CD4-positive, CD25-positive, alpha-beta regulatory T cell (primary cell): ENCODE results near the gene SOX10. TPM values are rescaled to one million over a fixed set of nuclear protein-coding genes. Genes with fewer than 3 reads are reported as not detected.

Source experiments
- ATAC-seq, 2 donors: fragments of 150-1000 bp; cut with Tn5 transposase; one replicate each; pipeline ENCODE4 v1.10.0; 2021; ENCODE audit warnings: low read depth in 2 of 2, moderate number of reproducible peaks in 2 of 2, moderate library complexity in 1 of 2
- DNase-seq, 3 donors: peaks; one replicate each; pipeline versions ENCODE4 v3.0.0 to v3.0.0-alpha.2; 2012 to 2022; ENCODE audit warnings: mixed read lengths in 1 of 3
- H3K27ac ChIP-seq: one replicate; pipeline ENCODE4 v1.7.0; 2013; ENCODE audit warnings: mild to moderate bottlenecking, low read length; ENCODE audit not compliant: insufficient read depth, poor library complexity, severe bottlenecking
- H3K27me3 ChIP-seq: one replicate; pipeline ENCODE4 v1.7.0; 2013; ENCODE audit warnings: low read length; ENCODE audit not compliant: control insufficient read depth, insufficient read depth
- H3K36me3 ChIP-seq: one replicate; pipeline ENCODE4 v1.7.0; 2013; ENCODE audit warnings: mild to moderate bottlenecking, low read length, moderate library complexity; ENCODE audit not compliant: control insufficient read depth, insufficient read depth
- H3K4me1 ChIP-seq: 2 replicates; pipeline ENCODE4 v1.7.0; 2013; ENCODE audit warnings: mild to moderate bottlenecking, low read length; ENCODE audit not compliant: insufficient read depth, control insufficient read depth, poor library complexity, severe bottlenecking
- H3K4me3 ChIP-seq: one replicate; pipeline ENCODE4 v1.7.0; 2013; ENCODE audit warnings: low read depth, mild to moderate bottlenecking, low read length, moderate library complexity
- H3K9me3 ChIP-seq, 2 experiments: 1 replicate in 1 of 2; 2 replicates in 1 of 2; pipeline ENCODE4 v1.7.0; 2013; ENCODE audit warnings: low read length in 2 of 2, mild to moderate bottlenecking in 1 of 2, moderate library complexity in 1 of 2; ENCODE audit not compliant: control insufficient read depth in 2 of 2
- H3K27ac Mint-ChIP-seq, 3 donors: one replicate each; pipeline ENCODE4 v1.8.0; 2020 to 2022; ENCODE audit warnings: mild to moderate bottlenecking in 3 of 3, mixed read lengths in 3 of 3, moderate library complexity in 2 of 3
- H3K27me3 Mint-ChIP-seq: one replicate; pipeline ENCODE4 v1.8.0; 2022; ENCODE audit warnings: mild to moderate bottlenecking, mixed read lengths
- H3K36me3 Mint-ChIP-seq: one replicate; pipeline ENCODE4 v1.8.0; 2020; ENCODE audit warnings: mixed read lengths
- H3K4me1 Mint-ChIP-seq, 4 donors: one replicate each; pipeline ENCODE4 v1.8.0; 2020 to 2022; ENCODE audit warnings: mixed read lengths in 4 of 4, mild to moderate bottlenecking in 1 of 4
- H3K4me3 Mint-ChIP-seq, 4 donors: one replicate each; pipeline ENCODE4 v1.8.0; 2020 to 2022; ENCODE audit warnings: mild to moderate bottlenecking in 4 of 4, mixed read lengths in 4 of 4, moderate library complexity in 3 of 4
- H3K9me3 Mint-ChIP-seq, 7 donors: one replicate each; pipeline ENCODE4 v1.8.0; 2020 to 2022; ENCODE audit warnings: mixed read lengths in 7 of 7, mild to moderate bottlenecking in 3 of 7, moderate library complexity in 2 of 7
- polyA plus RNA-seq, 4 donors: library from polyadenylated mRNA; unstranded; fragments of 300-500 nt; fragmentation: Illumina TruSeq; gene quantifications; one replicate each; pipeline ENCODE4 v1.2.3, GENCODE V29; 2021
- total RNA-seq: library from RNA; stranded (reverse); gene quantifications from one replicate; pipeline ENCODE4 v1.2.3, GENCODE V29; 2022

The SOX10 gene
- total and polyA plus RNA-seq, 5 donors from 2014 or later: not detected

DNA sequence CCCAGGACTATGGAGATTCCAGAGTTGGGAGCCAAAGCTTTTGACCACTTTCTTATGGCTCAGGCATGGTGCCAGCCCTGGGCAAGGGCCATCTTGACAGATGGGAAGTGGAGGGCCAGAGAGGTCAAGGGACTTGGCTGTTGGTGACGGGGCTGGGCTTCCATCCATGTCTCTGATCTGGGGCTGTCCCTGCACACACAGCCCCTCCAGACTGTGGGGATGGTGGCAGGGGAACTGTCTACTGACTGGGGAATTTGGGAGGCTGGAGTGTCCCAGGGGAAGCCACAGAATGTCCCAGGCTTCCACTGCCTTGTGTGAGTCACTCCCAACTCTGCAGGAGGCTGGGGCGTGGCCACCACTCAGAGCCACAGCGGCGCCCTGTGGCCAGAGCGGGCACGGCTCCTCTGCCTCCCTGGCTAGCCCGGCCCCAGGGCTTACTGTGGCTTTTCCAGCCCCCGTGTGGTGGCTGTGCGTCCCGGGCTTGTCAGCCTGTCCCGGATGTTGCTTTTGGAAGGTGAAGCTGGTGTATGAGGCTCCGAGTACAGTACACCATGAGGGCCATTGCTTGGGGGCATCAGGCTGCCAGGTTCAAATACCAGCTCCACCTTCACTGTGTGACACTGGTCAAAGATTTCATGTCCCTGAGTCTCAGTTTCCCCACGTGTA lies 50.5 kb downstream of the SOX10 start:
- H3K4me3 ChIP-seq: no peak overlapping the region
- peaks cover 11% of the 10 kb centered on the region for H3K36me3 ChIP-seq
- peaks cover 5% of the 10 kb centered on the region for H3K4me1 ChIP-seq
- Mint-ChIP-seq H3K4me3 (no peak overlapping the region), H3K36me3 (peaks cover 13% of the 10 kb centered on the region), H3K9me3 (no peaks in the 10 kb centered on the region), H3K27me3 (no peaks in the 10 kb centered on the region), H3K4me1 (peaks cover 0 to 17% (median 4%) of the 10 kb centered on the region in 4 donors), H3K27ac (no peak overlapping the region)
- H3K27me3 ChIP-seq: no peaks in the 10 kb centered on the region
- H3K9me3 ChIP-seq: no peaks in the 10 kb centered on the region
- no peak overlapping the region for H3K27ac ChIP-seq
- DNase-seq (peak; percentile 63 to 86 (median 67)), ATAC-seq (peak; percentile 98)

DNA sequence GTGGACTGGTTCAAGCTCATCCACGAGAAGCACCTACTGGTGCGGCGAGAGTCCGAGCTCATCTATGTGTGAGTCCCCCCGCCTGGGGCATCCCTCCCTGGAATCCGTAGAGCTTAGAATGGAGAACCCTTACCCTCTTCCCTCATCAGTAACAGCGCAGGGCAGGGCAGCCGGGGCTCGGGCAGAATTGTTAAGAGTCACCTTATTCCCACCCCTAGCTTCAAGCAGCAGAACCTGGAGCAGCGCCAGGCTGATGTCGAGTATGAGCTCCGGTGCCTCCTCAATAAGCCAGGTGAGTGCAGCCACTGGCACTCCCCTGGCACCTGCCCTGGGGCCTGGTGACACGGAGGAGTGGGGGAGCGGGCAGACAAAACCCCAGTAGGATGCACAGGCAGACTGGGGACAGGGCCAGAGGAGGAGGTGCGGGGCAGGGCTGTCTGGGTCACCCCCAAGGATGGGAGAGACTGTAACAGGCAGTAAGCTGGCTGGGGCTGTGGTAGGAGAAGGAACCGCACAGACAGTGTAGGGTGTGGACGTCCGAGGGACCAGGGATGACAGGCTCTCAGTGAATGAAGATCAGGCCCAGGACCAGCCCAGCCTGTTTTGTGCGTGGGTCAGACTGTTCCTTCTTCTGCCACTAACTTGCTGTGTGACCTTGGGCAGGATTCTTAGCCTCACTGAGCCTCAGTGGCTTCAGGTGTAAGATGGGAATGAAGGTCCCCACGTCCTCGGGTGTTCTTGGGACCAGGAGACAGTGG lies 51.4 kb downstream of the SOX10 start:
- no peaks in the 10 kb centered on the region for H3K9me3 ChIP-seq
- Mint-ChIP-seq H3K4me3 (no peak overlapping the region), H3K27ac (no peak overlapping the region), H3K4me1 (peaks cover 0 to 17% (median 4%) of the 10 kb centered on the region in 4 donors), H3K27me3 (no peaks in the 10 kb centered on the region), H3K36me3 (peaks cover 18% of the 10 kb centered on the region), H3K9me3 (peaks cover 0 to 1% (median 0%) of the 10 kb centered on the region in 7 donors)
- no peaks in the 10 kb centered on the region for H3K27me3 ChIP-seq
- H3K27ac ChIP-seq: no peak overlapping the region
- DNase-seq: no peak
- no peak for ATAC-seq
- peaks cover 5% of the 10 kb centered on the region for H3K4me1 ChIP-seq
- peaks cover 11% of the 10 kb centered on the region for H3K36me3 ChIP-seq
- no peak overlapping the region for H3K4me3 ChIP-seq

- Histone ChIP-seq H3K36me3 (peaks cover 9% of the 10 kb centered on the region), H3K4me1 (peaks cover 5% of the 10 kb centered on the region), H3K27me3 (no peaks in the 10 kb centered on the region), H3K9me3 (no peaks in the 10 kb centered on the region), H3K27ac (no peak overlapping the region), H3K4me3 (no peak overlapping the region)
- peaks cover 12% of the 10 kb centered on the region for H3K36me3 Mint-ChIP-seq
- ATAC-seq (no peak), DNase-seq (no peak)
- no peaks in the 10 kb centered on the region for H3K27me3 Mint-ChIP-seq
- no peak overlapping the region for H3K4me3 Mint-ChIP-seq
- H3K9me3 Mint-ChIP-seq: peaks cover 0 to 1% (median 0%) of the 10 kb centered on the region in 7 donors
- H3K27ac Mint-ChIP-seq: no peak overlapping the region
- H3K4me1 Mint-ChIP-seq: peaks cover 0 to 17% (median 4%) of the 10 kb centered on the region in 4 donors
Observed at GRCh38 chr22:37932401-37932800, 52.0 kb downstream of the SOX10 start.

- Mint-ChIP-seq H3K27me3 (no peaks in the 10 kb centered on the region), H3K4me3 (no peak overlapping the region), H3K4me1 (peaks cover 0 to 17% (median 4%) of the 10 kb centered on the region in 4 donors), H3K27ac (no peak overlapping the region), H3K36me3 (peaks cover 12% of the 10 kb centered on the region), H3K9me3 (peaks cover 0 to 1% (median 0%) of the 10 kb centered on the region in 7 donors)
- DNase-seq: no peak
- no peaks in the 10 kb centered on the region for H3K27me3 ChIP-seq
- no peak for ATAC-seq
- peaks cover 11% of the 10 kb centered on the region for H3K36me3 ChIP-seq
- peaks cover 5% of the 10 kb centered on the region for H3K4me1 ChIP-seq
- H3K27ac ChIP-seq: no peak overlapping the region
- H3K9me3 ChIP-seq: no peaks in the 10 kb centered on the region
- H3K4me3 ChIP-seq: no peak overlapping the region
Observed at GRCh38 chr22:37931893-37932389, 52.4 kb downstream of the SOX10 start.

- peaks cover 15% of the 10 kb centered on the region for H3K36me3 Mint-ChIP-seq
Observed at GRCh38 chr22:37930952-37931440, 53.4 kb downstream of the SOX10 start.

GRCh38 chr22:37930270-37930951 lies 53.9 kb downstream of the SOX10 start:
- H3K36me3 Mint-ChIP-seq: peaks cover 15% of the 10 kb centered on the region
- no peaks in the 10 kb centered on the region for H3K27me3 Mint-ChIP-seq
- H3K4me1 Mint-ChIP-seq: peaks cover 0 to 17% (median 4%) of the 10 kb centered on the region in 4 donors
- no peak overlapping the region for H3K4me3 ChIP-seq
- H3K9me3 Mint-ChIP-seq: peaks cover 0 to 1% (median 0%) of the 10 kb centered on the region in 7 donors
- peak overlapping the region in 2 of 3 donors; percentile 66 to 71 for H3K27ac Mint-ChIP-seq
- no peaks in the 10 kb centered on the region for H3K27me3 ChIP-seq
- H3K4me3 Mint-ChIP-seq: no peak overlapping the region
- peaks cover 20% of the 10 kb centered on the region for H3K36me3 ChIP-seq
- H3K9me3 ChIP-seq: no peaks in the 10 kb centered on the region
- no peak overlapping the region for H3K27ac ChIP-seq
- DNase-seq (peak in 1 of 3 donors; percentile 33), ATAC-seq (no peak)
- H3K4me1 ChIP-seq: peaks cover 5% of the 10 kb centered on the region

More at GRCh38 chr22:37930952-37931440, 53.4 kb downstream of the SOX10 start:
- Mint-ChIP-seq H3K4me3 (no peak overlapping the region), H3K9me3 (peaks cover 0 to 1% (median 0%) of the 10 kb centered on the region in 7 donors), H3K27ac (no peak overlapping the region), H3K4me1 (peaks cover 0 to 17% (median 4%) of the 10 kb centered on the region in 4 donors), H3K27me3 (no peaks in the 10 kb centered on the region)
- no peaks in the 10 kb centered on the region for H3K9me3 ChIP-seq
- no peak overlapping the region for H3K27ac ChIP-seq
- H3K36me3 ChIP-seq: peaks cover 19% of the 10 kb centered on the region
- ATAC-seq (no peak), DNase-seq (no peak)
- H3K4me1 ChIP-seq: peaks cover 5% of the 10 kb centered on the region
- H3K27me3 ChIP-seq: no peaks in the 10 kb centered on the region
- H3K4me3 ChIP-seq: no peak overlapping the region

- Mint-ChIP-seq H3K9me3 (peaks cover 0 to 1% (median 0%) of the 10 kb centered on the region in 7 donors), H3K27me3 (no peaks in the 10 kb centered on the region), H3K4me1 (peaks cover 0 to 17% (median 4%) of the 10 kb centered on the region in 4 donors), H3K27ac (no peak overlapping the region), H3K36me3 (peaks cover 15% of the 10 kb centered on the region), H3K4me3 (no peak overlapping the region)
- ATAC-seq: no peak
- Histone ChIP-seq H3K27me3 (no peaks in the 10 kb centered on the region), H3K4me3 (no peak overlapping the region), H3K9me3 (no peaks in the 10 kb centered on the region), H3K27ac (no peak overlapping the region), H3K4me1 (peaks cover 5% of the 10 kb centered on the region), H3K36me3 (peaks cover 20% of the 10 kb centered on the region)
- DNase-seq: no peak
Observed at GRCh38 chr22:37929390-37929789, 55.0 kb downstream of the SOX10 start.
